K562 (cell line): Measurements from ENCODE around the gene CHL1. TPM values are rescaled to one million over a fixed set of nuclear protein-coding genes. Genes with fewer than 3 reads are reported as not detected.
"Not testable (repeated sequence)": the region's sequence is repeated elsewhere in the genome, so short reads cannot be mapped to it uniquely, and the experiment has no call there.

Experiments
- ATAC-seq: fragments of 200-7000 bp; cut with Tn5 transposase; 3 replicates; pipeline ENCODE4 v1.9.1; 2020; ENCODE audit warnings: moderate library complexity
- BruUV-seq: library from RNA; stranded (reverse); fragments of 400-500 nt; replicated peaks from 2 replicates; lab custom pipeline; 2021; lab: Mats Ljungman, UMichigan
- CTCF ChIA-PET: fragments of 300-600 bp; formaldehyde crosslinking; extraction: SDS; loops from one replicate; lab custom pipeline; 2021; ENCODE audit warnings: low intra/inter-chr PET ratio; lab: Yijun Ruan, JAX
- POLR2A ChIA-PET: fragments of 300-600, 350-650 bp; sonication (Branson Sonifier 250); formaldehyde crosslinking; extraction: SDS; loops from one replicate; lab custom pipeline; 2021; ENCODE audit warnings: antibody characterized with exemption, inconsistent platforms; lab: Yijun Ruan, JAX
- DNase-seq, 4 experiments: peaks; one replicate each; pipeline versions ENCODE4 v3.0.0 to v3.0.0-alpha.2; 2011 to 2018; ENCODE audit warnings: low spot score in 3 of 4, mixed read lengths in 3 of 4; ENCODE audit errors: extremely low read depth in 1 of 4
- FAIRE-seq: peaks from 2 replicates; lab custom pipeline; 2011; peaks lifted over from hg19 to GRCh38; lab: Jason Lieb, UNC
- H2AFZ ChIP-seq: 2 replicates; pipeline ENCODE4 v1.6.0; 2011; ENCODE audit warnings: low read depth, low read length, control low read depth, inconsistent platforms
- H3K27ac ChIP-seq: fragments of 200-600 bp; 3 replicates; pipeline ENCODE4 v1.8.0; 2011; ENCODE audit warnings: low read depth, mild to moderate bottlenecking, control low read depth, inconsistent platforms, low read length, moderate library complexity, mixed read lengths; ENCODE audit errors: extremely low read depth
- H3K27me3 ChIP-seq, 2 experiments: fragments of 300-600 bp in 1 of 2; 2 replicates in 1 of 2; 3 replicates in 1 of 2; pipeline versions ENCODE4 v1.6.0 to v1.8.0; 2011; ENCODE audit warnings: inconsistent platforms in 2 of 2, low read length in 2 of 2, mild to moderate bottlenecking in 1 of 2, mixed read lengths in 1 of 2, moderate library complexity in 1 of 2; ENCODE audit not compliant: control insufficient read depth in 2 of 2, insufficient read depth in 2 of 2
- H3K36me3 ChIP-seq: fragments of 300-600 bp; 3 replicates; pipeline ENCODE4 v1.8.0; 2011; ENCODE audit warnings: mild to moderate bottlenecking, low read length, inconsistent platforms; ENCODE audit not compliant: control insufficient read depth, insufficient read depth
- H3K4me1 ChIP-seq, 2 experiments: fragments of 200-600 bp in 1 of 2; replicated peaks in 1 of 2; 2 replicates in 1 of 2; 3 replicates in 1 of 2; pipeline versions ENCODE4 v1.5.1 to v1.8.0; 2011; ENCODE audit warnings: inconsistent platforms in 2 of 2, low read length in 2 of 2, mild to moderate bottlenecking in 1 of 2, mixed read lengths in 1 of 2, moderate library complexity in 1 of 2; ENCODE audit not compliant: control insufficient read depth in 2 of 2, insufficient read depth in 2 of 2
- H3K4me2 ChIP-seq: 2 replicates; pipeline ENCODE4 v1.6.1; 2011; ENCODE audit warnings: low read length, control low read depth, inconsistent platforms, mixed read lengths; ENCODE audit not compliant: insufficient read depth
- H3K4me3 ChIP-seq: fragments of 200-600 bp; sonication (generic), shearing (Covaris generic); 2 replicates; pipeline ENCODE4 v1.5.1; 2016; ENCODE audit warnings: control low read depth, inconsistent platforms
- H3K79me2 ChIP-seq: fragments of 200-600 bp; 3 replicates; pipeline ENCODE4 v1.8.0; 2011; ENCODE audit warnings: low read length, inconsistent platforms; ENCODE audit not compliant: control insufficient read depth, insufficient read depth
- H3K9ac ChIP-seq, 2 experiments: 2 replicates each; pipeline versions ENCODE4 v1.6.0 to v1.6.1; 2011; ENCODE audit warnings: low read depth in 2 of 2, low read length in 2 of 2, control low read depth in 1 of 2, inconsistent platforms in 1 of 2, mild to moderate bottlenecking in 1 of 2, mixed read lengths in 1 of 2; ENCODE audit not compliant: insufficient read depth in 1 of 2
- H3K9me1 ChIP-seq: one replicate; pipeline ENCODE4 v1.6.0; 2011; ENCODE audit warnings: inconsistent platforms, mild to moderate bottlenecking, low read length, moderate library complexity; ENCODE audit not compliant: control insufficient read depth, insufficient read depth
- H3K9me3 ChIP-seq: replicated peaks from 2 replicates; pipeline ENCODE4 v1.5.1; 2011; ENCODE audit warnings: low read depth, low read length, inconsistent platforms; ENCODE audit not compliant: control insufficient read depth, insufficient read depth
- H4K20me1 ChIP-seq: replicated peaks from 2 replicates; pipeline ENCODE4 v1.6.1; 2011; ENCODE audit warnings: low read length, inconsistent platforms, mixed read lengths; ENCODE audit not compliant: control insufficient read depth, insufficient read depth
- ADNP ChIP-seq: fragments of 200-800 bp; sonication (Bioruptor generic); IDR thresholded peaks from 2 replicates; pipeline ENCODE4 v1.6.1; 2016; ENCODE audit warnings: missing genetic modification characterization, missing compliant biosample characterization
- BRD4 ChIP-seq: fragments of 200-600 bp; sonication (generic); IDR thresholded peaks from 2 replicates; pipeline ENCODE4 v1.6.1; 2017; ENCODE audit warnings: inconsistent platforms
- BRF1 ChIP-seq: IDR thresholded peaks from 3 replicates; pipeline ENCODE4 v1.6.1; 2011; ENCODE audit warnings: borderline replicate concordance, mild to moderate bottlenecking; ENCODE audit not compliant: insufficient read length; ENCODE audit errors: extremely low read depth
- FOS ChIP-seq: IDR thresholded peaks from 3 replicates; pipeline ENCODE4 v1.6.1; 2011; ENCODE audit not compliant: insufficient read length; ENCODE audit errors: extremely low read depth
- MTF1 ChIP-seq: fragments of 250-450 bp; sonication (Bioruptor Pico); IDR thresholded peaks from 2 replicates; pipeline ENCODE4 v1.9.0; 2021; ENCODE audit warnings: moderate library complexity, mild to moderate bottlenecking, inconsistent platforms, borderline replicate concordance
- TGIF2 ChIP-seq: sonication (generic); formaldehyde crosslinking; IDR thresholded peaks from 2 replicates; pipeline ENCODE4 v1.8.1; 2022; ENCODE audit warnings: mild to moderate bottlenecking, missing genetic modification reagents, moderate library complexity
- THRAP3 ChIP-seq: fragments of 450-650 bp; IDR thresholded peaks from 2 replicates; pipeline ENCODE4 v1.6.1; 2016; ENCODE audit warnings: mild to moderate bottlenecking, inconsistent platforms, borderline replicate concordance
- ZKSCAN1 ChIP-seq: fragments of 150-350 bp; IDR thresholded peaks from 2 replicates; pipeline ENCODE4 v1.6.1; 2016; ENCODE audit warnings: low read depth, low read length
- whole genome bisulfite sequencing: fragments of 100-300 bp; shearing (Covaris generic); methylation state at CpG from one replicate; pipeline ENCODE4 v1.1.6; 2016; ENCODE audit warnings: low coverage, mixed read lengths; ENCODE audit not compliant: insufficient coverage; ENCODE audit errors: missing lambda C conversion rate; 5-methylcytosine and 5-hydroxymethylcytosine counted together
- in situ Hi-C: fragments of 300-500 bp; cut with MboI; formaldehyde crosslinking; loops from 4 replicates; pipeline ENCODE4 v1.15.0; 2018; ENCODE audit warnings: inconsistent platforms, mixed read lengths
- intact Hi-C: fragments of 100-400 bp; cut with micrococcal nuclease; formaldehyde crosslinking; loops from 2 replicates; pipeline ENCODE4 v1.14.2; 2022
- polyA plus RNA-seq, 8 experiments: library from polyadenylated mRNA; depleted of rRNA in 4 of 8; stranded (reverse) in 5 of 8; unstranded in 3 of 8; fragments of >200 nt; fragmentation: Nextera tagmentation in 2 of 8; fragmentation: Illumina TruSeq in 1 of 8; extraction: Ambion mirVana in 2 of 8; extraction: Trizol in 1 of 8; gene quantifications; 2 replicates each; pipeline versions ENCODE4 v1.2.1 to v1.2.3, GENCODE V29; 2011 to 2014; ENCODE audit warnings: inconsistent platforms in 1 of 8, missing spikeins in 1 of 8
- total RNA-seq, 7 experiments: library from RNA; depleted of rRNA in 6 of 7; stranded (reverse); fragments of >200 nt in 6 of 7; fragmentation: Illumina TruSeq in 2 of 7; extraction: Trizol in 2 of 7; gene quantifications; 2 replicates each; pipeline versions ENCODE4 v1.2.1 to v1.2.3, GENCODE V29; 2011 to 2021; ENCODE audit warnings: low replicate concordance in 1 of 7

The CHL1 gene
- total and polyA plus RNA-seq, 9 of the 15 experiments (the other 6 are each of a cell fraction or from before 2014, with no cell fraction given) = 0.02 TPM; not detected in 8

DNA sequence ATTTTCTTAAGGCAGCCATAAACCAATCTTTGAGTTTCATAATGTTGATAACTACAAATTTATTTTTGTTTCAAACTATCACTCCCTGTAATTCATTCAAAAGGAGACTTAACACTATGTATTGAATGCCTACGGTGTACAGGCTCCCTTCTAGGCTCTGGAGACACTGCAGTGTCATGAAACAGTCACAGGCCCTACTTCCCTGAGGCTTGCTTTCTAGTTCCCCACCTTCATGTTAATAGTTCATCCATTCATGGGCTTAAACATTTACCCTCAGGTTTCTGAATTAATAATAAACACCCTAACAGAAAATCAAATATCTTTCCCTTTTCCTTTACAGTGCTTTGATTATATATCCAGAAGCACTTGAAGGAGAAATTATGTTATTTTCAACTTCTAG, 168.7 kb downstream of the CHL1 start:
- Histone ChIP-seq H4K20me1 (no peaks in the 10 kb centered on the region), H3K79me2 (no peaks in the 10 kb centered on the region), H3K4me2 (no peak overlapping the region), H3K27me3 (no peaks in the 10 kb centered on the region), H3K4me1 (no peaks in the 10 kb centered on the region), H3K9me1 (no peaks in the 10 kb centered on the region), H3K4me3 (no peak overlapping the region), H3K9ac (no peak overlapping the region), H3K27ac (no peak overlapping the region), H2AFZ (no peak overlapping the region), H3K36me3 (no peaks in the 10 kb centered on the region), H3K9me3 (peaks cover 3% of the 10 kb centered on the region; the same call in 1 of the 2 replicates)
- no TSS peak for BruUV-seq
- no peak for ATAC-seq
- 0% methylated on average over 1 of the region's 1 CpG for WGBS
- CTCF ChIA-PET = no interaction called here
- TF ChIP-seq BRD4 (no peak), TGIF2 (CRISPR knock-in tag) (no peak), THRAP3 (no peak), FOS (no peak), BRF1 (no peak), ZKSCAN1 (no peak), MTF1 (CRISPR knock-in tag) (no peak), ADNP (tag) (no peak)
- no peak for DNase-seq
- intact Hi-C loops (no loop called here), in situ Hi-C loops (no loop called here)
- FAIRE-seq = no peak
- POLR2A ChIA-PET = no interaction called here

DNA sequence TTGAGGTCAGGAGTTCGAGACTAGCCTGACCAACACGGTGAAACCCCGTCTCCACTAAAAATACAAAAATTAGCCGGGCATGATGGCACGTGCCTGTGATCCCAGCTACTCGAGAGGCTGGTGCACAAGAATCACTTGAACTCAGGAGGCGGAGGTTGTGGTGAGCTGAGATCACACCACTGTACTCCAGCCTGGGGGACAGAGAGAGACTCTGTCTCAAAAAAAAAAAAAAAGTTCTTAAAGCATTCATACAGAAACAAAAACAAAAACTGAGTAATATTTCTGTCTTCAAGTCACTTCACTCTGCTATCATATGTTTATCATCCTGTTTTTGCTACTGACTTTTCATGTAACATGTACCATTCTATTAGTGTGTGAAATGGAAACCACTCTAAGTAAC, 169.7 kb downstream of the CHL1 start:
- ATAC-seq, H3K4me2 ChIP-seq, in situ Hi-C loops, intact Hi-C loops, H3K36me3 ChIP-seq, POLR2A ChIA-PET, H3K9ac ChIP-seq, H3K27me3 ChIP-seq, H3K9me1 ChIP-seq, FAIRE-seq, DNase-seq, H3K79me2 ChIP-seq, H3K4me1 ChIP-seq, BruUV-seq, H4K20me1 ChIP-seq, H2AFZ ChIP-seq, H3K4me3 ChIP-seq, H3K9me3 ChIP-seq, H3K27ac ChIP-seq, CTCF ChIA-PET: not testable (repeated sequence)
- 3% methylated on average over 7 of the region's 7 CpGs for WGBS
